K562 (cell line): ENCODE measurements around the gene SNRPF. TPM values are rescaled to one million over a fixed set of nuclear protein-coding genes. Genes with fewer than 3 reads are reported as not detected.

Experiments
- ATAC-seq: fragments of 200-7000 bp; cut with Tn5 transposase; 3 replicates; pipeline ENCODE4 v1.9.1; 2020; ENCODE audit warnings: moderate library complexity
- BruUV-seq: library from RNA; stranded (reverse); fragments of 400-500 nt; replicated peaks from 2 replicates; lab custom pipeline; 2021; lab: Mats Ljungman, UMichigan
- CTCF ChIA-PET: fragments of 300-600 bp; formaldehyde crosslinking; extraction: SDS; loops from one replicate; lab custom pipeline; 2021; ENCODE audit warnings: low intra/inter-chr PET ratio; lab: Yijun Ruan, JAX
- POLR2A ChIA-PET: fragments of 300-600, 350-650 bp; sonication (Branson Sonifier 250); formaldehyde crosslinking; extraction: SDS; loops from one replicate; lab custom pipeline; 2021; ENCODE audit warnings: antibody characterized with exemption, inconsistent platforms; lab: Yijun Ruan, JAX
- DNase-seq, 4 experiments: peaks; one replicate each; pipeline versions ENCODE4 v3.0.0 to v3.0.0-alpha.2; 2011 to 2018; ENCODE audit warnings: low spot score in 3 of 4, mixed read lengths in 3 of 4; ENCODE audit errors: extremely low read depth in 1 of 4
- FAIRE-seq: peaks from 2 replicates; lab custom pipeline; 2011; peaks lifted over from hg19 to GRCh38; lab: Jason Lieb, UNC
- H2AFZ ChIP-seq: 2 replicates; pipeline ENCODE4 v1.6.0; 2011; ENCODE audit warnings: low read depth, low read length, control low read depth, inconsistent platforms
- H3K27ac ChIP-seq: fragments of 200-600 bp; 3 replicates; pipeline ENCODE4 v1.8.0; 2011; ENCODE audit warnings: low read depth, mild to moderate bottlenecking, control low read depth, inconsistent platforms, low read length, moderate library complexity, mixed read lengths; ENCODE audit errors: extremely low read depth
- H3K27me3 ChIP-seq, 2 experiments: fragments of 300-600 bp in 1 of 2; 2 replicates in 1 of 2; 3 replicates in 1 of 2; pipeline versions ENCODE4 v1.6.0 to v1.8.0; 2011; ENCODE audit warnings: inconsistent platforms in 2 of 2, low read length in 2 of 2, mild to moderate bottlenecking in 1 of 2, mixed read lengths in 1 of 2, moderate library complexity in 1 of 2; ENCODE audit not compliant: control insufficient read depth in 2 of 2, insufficient read depth in 2 of 2
- H3K36me3 ChIP-seq: fragments of 300-600 bp; 3 replicates; pipeline ENCODE4 v1.8.0; 2011; ENCODE audit warnings: mild to moderate bottlenecking, low read length, inconsistent platforms; ENCODE audit not compliant: control insufficient read depth, insufficient read depth
- H3K4me1 ChIP-seq, 2 experiments: fragments of 200-600 bp in 1 of 2; replicated peaks in 1 of 2; 2 replicates in 1 of 2; 3 replicates in 1 of 2; pipeline versions ENCODE4 v1.5.1 to v1.8.0; 2011; ENCODE audit warnings: inconsistent platforms in 2 of 2, low read length in 2 of 2, mild to moderate bottlenecking in 1 of 2, mixed read lengths in 1 of 2, moderate library complexity in 1 of 2; ENCODE audit not compliant: control insufficient read depth in 2 of 2, insufficient read depth in 2 of 2
- H3K4me2 ChIP-seq: 2 replicates; pipeline ENCODE4 v1.6.1; 2011; ENCODE audit warnings: low read length, control low read depth, inconsistent platforms, mixed read lengths; ENCODE audit not compliant: insufficient read depth
- H3K4me3 ChIP-seq: fragments of 200-600 bp; sonication (generic), shearing (Covaris generic); 2 replicates; pipeline ENCODE4 v1.5.1; 2016; ENCODE audit warnings: control low read depth, inconsistent platforms
- H3K79me2 ChIP-seq: fragments of 200-600 bp; 3 replicates; pipeline ENCODE4 v1.8.0; 2011; ENCODE audit warnings: low read length, inconsistent platforms; ENCODE audit not compliant: control insufficient read depth, insufficient read depth
- H3K9ac ChIP-seq, 2 experiments: 2 replicates each; pipeline versions ENCODE4 v1.6.0 to v1.6.1; 2011; ENCODE audit warnings: low read depth in 2 of 2, low read length in 2 of 2, control low read depth in 1 of 2, inconsistent platforms in 1 of 2, mild to moderate bottlenecking in 1 of 2, mixed read lengths in 1 of 2; ENCODE audit not compliant: insufficient read depth in 1 of 2
- H3K9me1 ChIP-seq: one replicate; pipeline ENCODE4 v1.6.0; 2011; ENCODE audit warnings: inconsistent platforms, mild to moderate bottlenecking, low read length, moderate library complexity; ENCODE audit not compliant: control insufficient read depth, insufficient read depth
- H3K9me3 ChIP-seq: replicated peaks from 2 replicates; pipeline ENCODE4 v1.5.1; 2011; ENCODE audit warnings: low read depth, low read length, inconsistent platforms; ENCODE audit not compliant: control insufficient read depth, insufficient read depth
- H4K20me1 ChIP-seq: replicated peaks from 2 replicates; pipeline ENCODE4 v1.6.1; 2011; ENCODE audit warnings: low read length, inconsistent platforms, mixed read lengths; ENCODE audit not compliant: control insufficient read depth, insufficient read depth
- BCL6 ChIP-seq: fragments of 250-450 bp; sonication (Bioruptor Pico); IDR thresholded peaks from 2 replicates; pipeline ENCODE4 v1.4.0; 2020
- DEAF1 ChIP-seq: fragments of 450-650 bp; formaldehyde crosslinking; IDR thresholded peaks from 2 replicates; pipeline ENCODE4 v1.4.0; 2020; ENCODE audit warnings: mild to moderate bottlenecking, moderate library complexity
- ELF4 ChIP-seq: fragments of 450-650 bp; formaldehyde crosslinking; IDR thresholded peaks from 2 replicates; pipeline ENCODE4 v1.4.0; 2022; ENCODE audit warnings: missing genetic modification characterization
- HIVEP1 ChIP-seq: fragments of 250-450 bp; sonication (Bioruptor Pico); IDR thresholded peaks from 2 replicates; pipeline ENCODE4 v1.4.0; 2020; ENCODE audit warnings: mild to moderate bottlenecking
- MED1 ChIP-seq: sonication (generic); formaldehyde crosslinking; IDR thresholded peaks from 2 replicates; pipeline ENCODE4 v1.8.1; 2023; ENCODE audit warnings: missing genetic modification reagents, borderline replicate concordance
- MYBL2 ChIP-seq, 2 experiments: fragments of 450-650 bp in 1 of 2; sonication (generic) in 1 of 2; formaldehyde crosslinking in 1 of 2; IDR thresholded peaks; 2 replicates each; pipeline versions ENCODE4 v1.6.1 to v1.8.1; 2017 to 2022; ENCODE audit warnings: borderline replicate concordance in 1 of 2, inconsistent platforms in 1 of 2, low read depth in 1 of 2, mild to moderate bottlenecking in 1 of 2, missing genetic modification reagents in 1 of 2, moderate library complexity in 1 of 2
- PATZ1 ChIP-seq: fragments of 250-450 bp; sonication (Bioruptor Pico); IDR thresholded peaks from 2 replicates; pipeline ENCODE4 v1.5.0; 2020; ENCODE audit warnings: mild to moderate bottlenecking, borderline replicate concordance
- PHF21A ChIP-seq: fragments of 450-650 bp; IDR thresholded peaks from 2 replicates; pipeline ENCODE4 v1.6.1; 2017; ENCODE audit warnings: low read depth, borderline replicate concordance
- POLR2AphosphoS5 ChIP-seq: IDR thresholded peaks from 2 replicates; pipeline ENCODE4 v1.6.1; 2011; ENCODE audit warnings: mild to moderate bottlenecking, low read depth, low read length, moderate library complexity; ENCODE audit not compliant: control insufficient read depth, insufficient read depth
- SIN3A ChIP-seq, 2 experiments: fragments of 150-350 bp in 1 of 2; IDR thresholded peaks; 2 replicates each; pipeline ENCODE4 v1.6.1; 2011 to 2016; ENCODE audit warnings: borderline replicate concordance in 2 of 2, low read depth in 2 of 2, low read length in 2 of 2, mild to moderate bottlenecking in 2 of 2, moderate library complexity in 2 of 2; ENCODE audit not compliant: control insufficient read depth in 1 of 2
- SNIP1 ChIP-seq: fragments of 450-650 bp; IDR thresholded peaks from 2 replicates; pipeline ENCODE4 v1.7.1; 2017; ENCODE audit warnings: low read depth, mild to moderate bottlenecking
- U2AF1 ChIP-seq: fragments of 200-400 bp; formaldehyde crosslinking; optimal IDR thresholded peaks from 2 replicates; pipeline ENCODE3; 2017; ENCODE audit warnings: mild to moderate bottlenecking, low read depth, low read length, moderate library complexity
- ZBTB2 ChIP-seq: fragments of 450-650 bp; IDR thresholded peaks from 2 replicates; pipeline ENCODE4 v1.6.1; 2016; ENCODE audit warnings: antibody characterized with exemption
- ZFP36 ChIP-seq: fragments of 150-350 bp; IDR thresholded peaks from 2 replicates; pipeline ENCODE4 v1.6.1; 2018; ENCODE audit warnings: low read length, low read depth; ENCODE audit not compliant: partially characterized antibody
- ZFPM2 ChIP-seq: fragments of 250-450 bp; sonication (Bioruptor Pico); IDR thresholded peaks from 2 replicates; pipeline ENCODE4 v1.5.1; 2022; ENCODE audit warnings: mild to moderate bottlenecking
- ZNF124 ChIP-seq: sonication (generic); formaldehyde crosslinking; IDR thresholded peaks from 2 replicates; pipeline ENCODE4 v1.8.1; 2022; ENCODE audit warnings: missing genetic modification reagents
- ZNF589 ChIP-seq: fragments of 200-800 bp; sonication (Bioruptor generic); IDR thresholded peaks from 2 replicates; pipeline ENCODE4 v1.6.1; 2016; ENCODE audit warnings: low read depth, missing genetic modification characterization, missing compliant biosample characterization
- WGBS: fragments of 100-300 bp; shearing (Covaris generic); methylation state at CpG from one replicate; pipeline ENCODE4 v1.1.6; 2016; ENCODE audit warnings: low coverage, mixed read lengths; ENCODE audit not compliant: insufficient coverage; ENCODE audit errors: missing lambda C conversion rate; 5-methylcytosine and 5-hydroxymethylcytosine counted together
- in situ Hi-C: fragments of 300-500 bp; cut with MboI; formaldehyde crosslinking; loops from 4 replicates; pipeline ENCODE4 v1.15.0; 2018; ENCODE audit warnings: inconsistent platforms, mixed read lengths
- intact Hi-C: fragments of 100-400 bp; cut with micrococcal nuclease; formaldehyde crosslinking; loops from 2 replicates; pipeline ENCODE4 v1.14.2; 2022
- polyA plus RNA-seq, 8 experiments: library from polyadenylated mRNA; depleted of rRNA in 4 of 8; stranded (reverse) in 5 of 8; unstranded in 3 of 8; fragments of >200 nt; fragmentation: Nextera tagmentation in 2 of 8; fragmentation: Illumina TruSeq in 1 of 8; extraction: Ambion mirVana in 2 of 8; extraction: Trizol in 1 of 8; gene quantifications; 2 replicates each; pipeline versions ENCODE4 v1.2.1 to v1.2.3, GENCODE V29; 2011 to 2014; ENCODE audit warnings: inconsistent platforms in 1 of 8, missing spikeins in 1 of 8
- total RNA-seq, 7 experiments: library from RNA; depleted of rRNA in 6 of 7; stranded (reverse); fragments of >200 nt in 6 of 7; fragmentation: Illumina TruSeq in 2 of 7; extraction: Trizol in 2 of 7; gene quantifications; 2 replicates each; pipeline versions ENCODE4 v1.2.1 to v1.2.3, GENCODE V29; 2011 to 2021; ENCODE audit warnings: low replicate concordance in 1 of 7

Gene SNRPF
- total and polyA plus RNA-seq, 9 of the 15 experiments (the other 6 are each of a cell fraction or from before 2014, with no cell fraction given) = 37.9 to 205 (median 93.6) TPM

GRCh38 chr12:95863337-95863736 lies 4.6 kb downstream of the SNRPF start (continued):
- TF ChIP-seq DEAF1 (CRISPR knock-in tag) (no peak), ZFP36 (no peak), POLR2AphosphoS5 (no peak), BCL6 (CRISPR knock-in tag) (no peak), SNIP1 (no peak), U2AF1 (no peak)

GRCh38 chr12:95870897-95871296 lies 12.1 kb downstream of the SNRPF start:
- intact Hi-C loops = no loop called here
- no peak overlapping the region for H3K4me2 ChIP-seq
- H3K27me3 ChIP-seq = no peaks in the 10 kb centered on the region
- no peaks in the 10 kb centered on the region for H3K4me1 ChIP-seq
- CTCF ChIA-PET = no interaction called here
- 88% methylated on average over 4 of the region's 4 CpGs for WGBS
- peaks cover 48% of the 10 kb centered on the region for H3K36me3 ChIP-seq
- no peak overlapping the region for H3K9ac ChIP-seq
- in situ Hi-C loops = no loop called here
- no TSS peak for BruUV-seq
- no peak for DNase-seq
- peaks cover 3% of the 10 kb centered on the region; the same call in 1 of the 3 replicates for H3K79me2 ChIP-seq
- FAIRE-seq = no peak
- H2AFZ ChIP-seq = no peak overlapping the region
- no peak for ATAC-seq
- H3K4me3 ChIP-seq = no peak overlapping the region
- H4K20me1 ChIP-seq = no peaks in the 10 kb centered on the region
- no peak overlapping the region for H3K27ac ChIP-seq
- H3K9me1 ChIP-seq = no peaks in the 10 kb centered on the region
- POLR2A ChIA-PET = interaction anchor here (1.1 to 2.8 kb wide), 2 partner anchors 10 to 42 kb away, joined by 3 to 10 read pairs; no protein-coding TSS in a partner anchor
- no peaks in the 10 kb centered on the region for H3K9me3 ChIP-seq
- TF ChIP-seq HIVEP1 (CRISPR knock-in tag) (no peak), SIN3A (IDR thresholded peaks at IDR 0.05; ENCODE audit: borderline replicate concordance in 2 of 2, control insufficient read depth in 1 of 2, low read depth in 2 of 2, low read length in 2 of 2) (no peak), ZFPM2 (no peak), ZNF589 (CRISPR knock-in tag) (no peak), PHF21A (no peak), ELF4 (no peak), MED1 (CRISPR knock-in tag) (no peak), ZBTB2 (no peak), MYBL2 (IDR thresholded peaks at IDR 0.05; ENCODE audit: low read depth) (no peak), MYBL2 (CRISPR knock-in tag; IDR thresholded peaks at IDR 0.05; ENCODE audit: borderline replicate concordance) (no peak), ZNF124 (CRISPR knock-in tag) (no peak), PATZ1 (CRISPR knock-in tag) (no peak)
